Stimulated activated CD4-positive, alpha-beta T cell treated with anti-CD3 and anti-CD28 coated beads, Interleukin-15, amount 100 ng/mL, for 48 hours (primary cell): ENCODE measurements around the gene NR2F2.

Source experiments
- DNase-seq, 2 donors: peaks; one replicate each; pipeline ENCODE4 v3.0.0-alpha.2; 2020; ENCODE audit warnings: low read depth in 2 of 2

The NR2F2 gene

GRCh38 chr15:96353416-96353929 is 23.0 kb downstream of the NR2F2 start:
- no peak for DNase-seq

GRCh38 chr15:96353930-96354730 is 23.6 kb downstream of the NR2F2 start:
- no peak for DNase-seq

GRCh38 chr15:96354731-96355567 is 24.4 kb downstream of the NR2F2 start:
- no peak for DNase-seq

GRCh38 chr15:96355568-96356187 is 25.2 kb downstream of the NR2F2 start:
- DNase-seq: no peak

GRCh38 chr15:96356494-96357455 is 26.3 kb downstream of the NR2F2 start:
- DNase-seq: peak; percentile 41 to 72

- DNase-seq: no peak
Measured at GRCh38 chr15:96358001-96358801, 27.7 kb downstream of the NR2F2 start.

- DNase-seq: no peak
Measured at GRCh38 chr15:96358821-96359615, 28.5 kb downstream of the NR2F2 start.

GRCh38 chr15:96359616-96360521 is 29.4 kb downstream of the NR2F2 start:
- DNase-seq: no peak

- DNase-seq: no peak
Measured at GRCh38 chr15:96360581-96361308, 30.2 kb downstream of the NR2F2 start.

- DNase-seq: no peak
Measured at GRCh38 chr15:96361309-96362010, 31.0 kb downstream of the NR2F2 start.

- no peak for DNase-seq
Measured at GRCh38 chr15:96362011-96362754, 31.7 kb downstream of the NR2F2 start.

- DNase-seq: no peak
Measured at GRCh38 chr15:96362755-96363651, 32.5 kb downstream of the NR2F2 start.

- DNase-seq: no peak
Measured at GRCh38 chr15:96363707-96364106, 33.2 kb downstream of the NR2F2 start.

- no peak for DNase-seq
Measured at GRCh38 chr15:96365781-96366525, 35.5 kb downstream of the NR2F2 start.

GRCh38 chr15:96366526-96366877 is 36.0 kb downstream of the NR2F2 start:
- no peak for DNase-seq
